H9 (cell line): Measurements from ENCODE around the gene PXT1. TPM values are rescaled to one million over a fixed set of nuclear protein-coding genes. Genes with fewer than 3 reads are reported as not detected.

ENCODE experiments used
- DNase-seq: peaks from one replicate; pipeline ENCODE4 v3.0.0-alpha.2; 2017
- H2AFZ ChIP-seq: one replicate; pipeline ENCODE4 v1.6.1; 2013; ENCODE audit warnings: mild to moderate bottlenecking, low read length, control low read depth, moderate library complexity
- H2AK5ac ChIP-seq: 2 replicates; pipeline ENCODE4 v1.6.1; 2013; ENCODE audit warnings: low read length, control low read depth, mixed read lengths; ENCODE audit not compliant: insufficient read length
- H2BK120ac ChIP-seq: one replicate; pipeline ENCODE4 v1.6.1; 2013; ENCODE audit warnings: low read depth, mild to moderate bottlenecking, low read length, control low read depth, inconsistent platforms; ENCODE audit not compliant: poor library complexity, severe bottlenecking
- H2BK12ac ChIP-seq: 2 replicates; pipeline ENCODE4 v1.6.1; 2013; ENCODE audit warnings: low read length, control low read depth, mixed read lengths, low read depth; ENCODE audit not compliant: insufficient read length
- H2BK15ac ChIP-seq: 2 replicates; pipeline ENCODE4 v1.6.1; 2013; ENCODE audit warnings: low read depth, low read length, control low read depth
- H2BK20ac ChIP-seq: one replicate; pipeline ENCODE4 v1.6.1; 2013; ENCODE audit warnings: low read depth, mild to moderate bottlenecking, low read length, control low read depth, inconsistent platforms; ENCODE audit not compliant: poor library complexity, severe bottlenecking
- H2BK5ac ChIP-seq: 2 replicates; pipeline ENCODE4 v1.6.1; 2013; ENCODE audit warnings: low read length, control low read depth, mixed read lengths; ENCODE audit not compliant: insufficient read length
- H3K14ac ChIP-seq: 2 replicates; pipeline ENCODE4 v1.6.1; 2013; ENCODE audit warnings: low read length, control low read depth; ENCODE audit not compliant: insufficient read depth
- H3K18ac ChIP-seq: 2 replicates; pipeline ENCODE4 v1.6.1; 2013; ENCODE audit warnings: low read depth, mild to moderate bottlenecking, mixed read lengths, low read length, control low read depth; ENCODE audit not compliant: insufficient read length
- H3K23ac ChIP-seq: 2 replicates; pipeline ENCODE4 v1.6.1; 2013; ENCODE audit warnings: low read length, control low read depth, mixed read lengths, low read depth; ENCODE audit not compliant: insufficient read length
- H3K23me2 ChIP-seq: 2 replicates; pipeline ENCODE4 v1.6.1; 2013; ENCODE audit warnings: low read depth, mild to moderate bottlenecking, mixed read lengths, low read length, control low read depth; ENCODE audit not compliant: insufficient read length, poor library complexity, severe bottlenecking
- H3K27ac ChIP-seq: 2 replicates; pipeline ENCODE4 v1.5.1; 2013; ENCODE audit warnings: low read length, control low read depth, mixed read lengths, low read depth; ENCODE audit not compliant: insufficient read length
- H3K27me3 ChIP-seq: 2 replicates; pipeline ENCODE4 v1.6.1; 2013; ENCODE audit warnings: low read length, control low read depth, inconsistent platforms; ENCODE audit not compliant: insufficient read depth
- H3K4ac ChIP-seq: 2 replicates; pipeline ENCODE4 v1.6.1; 2013; ENCODE audit warnings: low read depth, mild to moderate bottlenecking, control low read depth, inconsistent platforms, low read length, moderate library complexity
- H3K4me1 ChIP-seq: 2 replicates; pipeline ENCODE4 v1.6.1; 2013; ENCODE audit warnings: low read length, control low read depth, inconsistent platforms; ENCODE audit not compliant: insufficient read depth
- H3K4me2 ChIP-seq: 2 replicates; pipeline ENCODE4 v1.6.1; 2013; ENCODE audit warnings: low read length, control low read depth, mixed read lengths; ENCODE audit not compliant: insufficient read length, insufficient read depth
- H3K56ac ChIP-seq: 2 replicates; pipeline ENCODE4 v1.6.1; 2013; ENCODE audit warnings: low read depth, mild to moderate bottlenecking, mixed read lengths, low read length, control low read depth; ENCODE audit not compliant: insufficient read length
- H3K79me1 ChIP-seq: 2 replicates; pipeline ENCODE4 v1.6.1; 2013; ENCODE audit warnings: low read depth, mild to moderate bottlenecking, moderate library complexity, low read length, control low read depth, inconsistent platforms; ENCODE audit not compliant: insufficient read depth, poor library complexity, severe bottlenecking
- H3K79me2 ChIP-seq: 2 replicates; pipeline ENCODE4 v1.6.1; 2013; ENCODE audit warnings: low read length, control low read depth, inconsistent platforms; ENCODE audit not compliant: insufficient read depth
- H3K9ac ChIP-seq: 2 replicates; pipeline ENCODE4 v1.6.1; 2013; ENCODE audit warnings: low read length, control low read depth, mixed read lengths; ENCODE audit not compliant: insufficient read length; ENCODE audit errors: extremely low read depth
- H3K9me3 ChIP-seq: one replicate; pipeline ENCODE4 v1.6.1; 2013; ENCODE audit warnings: low read depth, low read length, inconsistent platforms; ENCODE audit not compliant: control insufficient read depth
- H3T11ph ChIP-seq: one replicate; pipeline ENCODE4 v1.6.1; 2013; ENCODE audit warnings: mild to moderate bottlenecking, low read length, control low read depth, inconsistent platforms
- H4K20me1 ChIP-seq: one replicate; pipeline ENCODE4 v1.6.1; 2013; ENCODE audit not compliant: control insufficient read depth, insufficient read length, insufficient read depth
- H4K5ac ChIP-seq: 2 replicates; pipeline ENCODE4 v1.6.1; 2013; ENCODE audit warnings: low read depth, mild to moderate bottlenecking, mixed read lengths, low read length, control low read depth; ENCODE audit not compliant: insufficient read length
- H4K8ac ChIP-seq: replicated peaks from 2 replicates; pipeline ENCODE4 v1.6.1; 2013; ENCODE audit warnings: low read length, control low read depth, mixed read lengths, low read depth; ENCODE audit not compliant: insufficient read length
- H4K91ac ChIP-seq: 2 replicates; pipeline ENCODE4 v1.6.1; 2013; ENCODE audit warnings: low read depth, mild to moderate bottlenecking, moderate library complexity, mixed read lengths, low read length, control low read depth; ENCODE audit not compliant: insufficient read length
- H3K27ac Mint-ChIP-seq, 3 experiments: 2 replicates in 2 of 3; 3 replicates in 1 of 3; pipeline ENCODE4 v1.8.0; 2020 to 2021; ENCODE audit warnings: mixed read lengths in 3 of 3, mild to moderate bottlenecking in 1 of 3, moderate library complexity in 1 of 3
- H3K27me3 Mint-ChIP-seq: 2 replicates; pipeline ENCODE4 v1.8.0; 2021; ENCODE audit warnings: low read depth, mild to moderate bottlenecking, moderate library complexity, mixed read lengths
- H3K36me3 Mint-ChIP-seq, 3 experiments: 2 replicates in 2 of 3; 3 replicates in 1 of 3; pipeline ENCODE4 v1.8.0; 2020 to 2021; ENCODE audit warnings: low read depth in 3 of 3, mixed read lengths in 3 of 3; ENCODE audit not compliant: insufficient read depth in 1 of 3
- H3K4me1 Mint-ChIP-seq, 2 experiments: 2 replicates each; pipeline ENCODE4 v1.8.0; 2020; ENCODE audit warnings: mixed read lengths in 2 of 2
- H3K4me3 Mint-ChIP-seq, 2 experiments: 2 replicates in 1 of 2; 3 replicates in 1 of 2; pipeline ENCODE4 v1.8.0; 2020 to 2021; ENCODE audit warnings: mild to moderate bottlenecking in 2 of 2, mixed read lengths in 2 of 2, moderate library complexity in 1 of 2
- H3K9me3 Mint-ChIP-seq, 2 experiments: 2 replicates in 1 of 2; 3 replicates in 1 of 2; pipeline ENCODE4 v1.8.0; 2020; ENCODE audit warnings: mild to moderate bottlenecking in 2 of 2, mixed read lengths in 2 of 2, moderate library complexity in 1 of 2
- WGBS: extraction: QIAGEN DNeasy Blood & Tissue Kit; methylation state at CpG from one replicate; pipeline ENCODE4 v1.1.7; 2013; ENCODE audit warnings: missing lambda C conversion rate, low lambda C conversion rate, mixed read lengths; ENCODE audit not compliant: insufficient read length; ENCODE audit errors: extremely low coverage; 5-methylcytosine and 5-hydroxymethylcytosine counted together
- total RNA-seq: library from RNA; stranded (reverse); gene quantifications from 2 replicates; pipeline ENCODE4 v1.2.1, GENCODE V29; 2021
- TF ChIP-seq, protein P1 (sequence below): fragments of 200-600 bp; sonication (generic); conservative IDR thresholded peaks from 3 replicates; pipeline ENCODE4 v1.8.0; 2021; ENCODE audit warnings: antibody characterized with exemption, mild to moderate bottlenecking

PXT1 gene
- total RNA-seq, 1 experiment from 2014 or later, result not detected

- Histone ChIP-seq H3K9ac (no peak overlapping the region), H2BK15ac (no peak overlapping the region), H2BK5ac (no peak overlapping the region), H3K9me3 (no peaks in the 10 kb centered on the region), H4K8ac (no peak overlapping the region), H2AFZ (no peak overlapping the region), H2AK5ac (no peak overlapping the region), H3T11ph (no peak overlapping the region), H3K4me1 (peaks cover 4% of the 10 kb centered on the region; the same call in 1 of the 2 replicates), H4K20me1 (no peaks in the 10 kb centered on the region), H2BK12ac (no peak overlapping the region), H2BK120ac (no peak overlapping the region), H3K14ac (no peak overlapping the region), H2BK20ac (no peak overlapping the region), H4K91ac (no peak overlapping the region), H3K27ac (no peak overlapping the region), H3K23me2 (no peaks in the 10 kb centered on the region), H4K5ac (no peak overlapping the region), H3K23ac (no peak overlapping the region), H3K4ac (no peak overlapping the region), H3K27me3 (no peaks in the 10 kb centered on the region), H3K18ac (no peak overlapping the region), H3K79me2 (0 out of 2 replicates have a peak, but pooled peaks cover 2% of the 10 kb centered on the region), H3K79me1 (no peaks in the 10 kb centered on the region), H3K56ac (no peak overlapping the region), H3K4me2 (no peak overlapping the region)
- no CpG with 5 or more reads among the region's 4 CpGs for WGBS
- DNase-seq, result no peak
- Mint-ChIP-seq H3K4me3 (no peak overlapping the region), H3K36me3 (peaks cover 0 to 7% (median 0%) of the 10 kb centered on the region in 3 experiments; a peak in 2 of 7 replicates), H3K27me3 (peaks cover 7% of the 10 kb centered on the region), H3K4me1 (peaks cover 24% of the 10 kb centered on the region in 2 experiments), H3K9me3 (peaks cover 0 to 4% of the 10 kb centered on the region in 2 experiments; a peak in 2 of 5 replicates), H3K27ac (no peak overlapping the region)
- TF ChIP-seq, protein P1, sequence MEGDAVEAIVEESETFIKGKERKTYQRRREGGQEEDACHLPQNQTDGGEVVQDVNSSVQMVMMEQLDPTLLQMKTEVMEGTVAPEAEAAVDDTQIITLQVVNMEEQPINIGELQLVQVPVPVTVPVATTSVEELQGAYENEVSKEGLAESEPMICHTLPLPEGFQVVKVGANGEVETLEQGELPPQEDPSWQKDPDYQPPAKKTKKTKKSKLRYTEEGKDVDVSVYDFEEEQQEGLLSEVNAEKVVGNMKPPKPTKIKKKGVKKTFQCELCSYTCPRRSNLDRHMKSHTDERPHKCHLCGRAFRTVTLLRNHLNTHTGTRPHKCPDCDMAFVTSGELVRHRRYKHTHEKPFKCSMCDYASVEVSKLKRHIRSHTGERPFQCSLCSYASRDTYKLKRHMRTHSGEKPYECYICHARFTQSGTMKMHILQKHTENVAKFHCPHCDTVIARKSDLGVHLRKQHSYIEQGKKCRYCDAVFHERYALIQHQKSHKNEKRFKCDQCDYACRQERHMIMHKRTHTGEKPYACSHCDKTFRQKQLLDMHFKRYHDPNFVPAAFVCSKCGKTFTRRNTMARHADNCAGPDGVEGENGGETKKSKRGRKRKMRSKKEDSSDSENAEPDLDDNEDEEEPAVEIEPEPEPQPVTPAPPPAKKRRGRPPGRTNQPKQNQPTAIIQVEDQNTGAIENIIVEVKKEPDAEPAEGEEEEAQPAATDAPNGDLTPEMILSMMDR, result no peak
Observed at GRCh38 chr6:36374194-36374593, 68.5 kb downstream of the PXT1 start.
